Measurements from ENCODE around the gene KCNJ8.

KCNJ8 gene

DNA sequence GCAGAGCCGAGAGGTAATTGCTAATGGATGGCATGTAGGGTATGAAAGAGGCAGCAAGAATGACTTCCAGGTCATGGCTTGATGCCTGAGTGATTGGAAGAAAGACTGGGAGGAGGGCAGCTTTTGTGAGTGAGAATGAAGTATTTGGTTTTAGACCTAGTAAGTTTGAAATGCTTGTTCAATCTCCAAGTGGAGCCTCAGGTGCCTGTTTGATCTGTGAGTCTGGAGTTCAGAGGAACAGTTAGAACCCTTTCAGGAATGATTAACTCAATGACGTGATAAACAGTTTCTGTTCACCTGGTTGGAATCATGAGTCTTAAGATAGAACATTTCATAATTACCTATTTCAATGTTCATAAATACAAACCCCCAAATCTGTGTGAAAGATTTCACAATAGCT, 10.4 kb downstream of the KCNJ8 start:
- no peaks in the 10 kb centered on the region for H3K36me3 Mint-ChIP-seq
- no peak overlapping the region for H3K4me3 Mint-ChIP-seq
- no peak for DNase-seq (ENCODE audit: low spot score in 2 of 2)
- no peaks in the 10 kb centered on the region for H3K4me1 Mint-ChIP-seq
- no peak for ATAC-seq
- no peaks in the 10 kb centered on the region for H3K9me3 Mint-ChIP-seq
- H3K27ac Mint-ChIP-seq = no peak overlapping the region

DNA sequence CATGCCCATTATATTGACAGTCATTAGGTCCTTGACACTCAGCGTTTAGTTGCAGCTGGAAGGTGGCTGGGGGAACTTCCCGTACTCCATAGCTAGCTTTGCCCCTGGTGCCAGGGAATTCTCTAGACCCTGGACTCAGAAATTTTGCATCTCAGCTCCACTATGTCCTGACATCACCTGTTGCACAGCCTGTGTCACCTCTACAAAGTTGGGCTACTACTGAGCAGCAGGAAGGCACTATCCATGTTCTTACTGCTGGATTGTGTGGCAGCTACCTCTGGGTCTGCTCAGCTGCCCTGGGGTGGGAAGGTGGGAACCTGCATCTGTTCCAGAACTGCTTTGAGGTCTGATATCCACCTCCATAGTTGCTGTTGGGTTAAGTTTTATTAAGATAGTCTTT, 11.0 kb downstream of the KCNJ8 start:
- DNase-seq (ENCODE audit: low spot score in 2 of 2) (no peak), ATAC-seq (peak; percentile 42)
- H3K4me1 Mint-ChIP-seq = no peaks in the 10 kb centered on the region

DNA sequence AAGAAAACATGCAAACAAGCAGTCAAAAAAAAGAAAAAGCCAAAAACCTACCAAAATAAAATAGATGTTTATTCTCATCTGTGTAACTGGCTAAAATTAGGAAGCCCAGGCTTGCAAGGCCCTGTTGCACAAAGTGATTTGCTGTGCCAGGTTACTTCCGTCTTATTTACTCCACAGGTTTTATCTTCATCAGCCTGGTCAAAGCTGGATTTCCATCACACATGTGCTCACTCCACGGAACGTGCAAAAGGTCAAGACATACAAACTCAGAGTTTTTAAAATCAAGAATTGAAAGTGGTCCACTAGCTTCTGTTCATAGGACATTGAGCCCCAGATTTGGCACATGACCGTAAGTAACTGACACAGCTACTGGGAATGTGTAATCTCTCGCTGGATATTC, 14.8 kb downstream of the KCNJ8 start:
- ATAC-seq (no peak), DNase-seq (ENCODE audit: low spot score in 2 of 2) (no peak)
- H3K9me3 Mint-ChIP-seq = no peaks in the 10 kb centered on the region
- H3K4me3 Mint-ChIP-seq = no peak overlapping the region
- H3K27ac Mint-ChIP-seq = no peak overlapping the region
- H3K4me1 Mint-ChIP-seq = no peaks in the 10 kb centered on the region
- H3K36me3 Mint-ChIP-seq = no peaks in the 10 kb centered on the region

More for the DNA sequence above, 11.0 kb downstream of the KCNJ8 start:
- no peaks in the 10 kb centered on the region for H3K9me3 Mint-ChIP-seq
- no peak overlapping the region for H3K27ac Mint-ChIP-seq
- no peak overlapping the region for H3K4me3 Mint-ChIP-seq
- H3K36me3 Mint-ChIP-seq = no peaks in the 10 kb centered on the region

DNA sequence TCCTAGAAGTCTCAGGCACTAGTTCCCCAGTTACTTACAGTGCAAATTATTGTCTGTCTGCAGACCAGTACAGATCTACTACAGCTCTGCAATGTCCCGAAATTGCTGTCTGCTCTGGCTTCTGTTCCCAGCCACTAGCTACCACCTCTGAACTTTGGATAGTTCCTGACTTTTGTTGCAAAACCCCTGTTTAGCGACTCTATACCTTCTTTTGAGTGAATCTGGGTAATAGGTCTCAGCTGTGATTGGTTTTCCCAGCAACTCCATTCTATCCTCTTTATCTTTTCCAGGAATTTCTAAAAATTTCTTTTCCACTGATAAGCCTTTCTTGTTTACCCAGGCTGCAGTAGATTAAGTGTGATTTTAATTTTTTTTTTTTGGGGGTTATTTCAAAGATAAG, 16.8 kb downstream of the KCNJ8 start:
- no peak overlapping the region for H3K4me3 Mint-ChIP-seq
- no peak overlapping the region for H3K27ac Mint-ChIP-seq
- no peak for DNase-seq (ENCODE audit: low spot score in 2 of 2)
- no peaks in the 10 kb centered on the region for H3K4me1 Mint-ChIP-seq
- ATAC-seq = no peak
- H3K9me3 Mint-ChIP-seq = no peaks in the 10 kb centered on the region
- no peaks in the 10 kb centered on the region for H3K36me3 Mint-ChIP-seq

DNA sequence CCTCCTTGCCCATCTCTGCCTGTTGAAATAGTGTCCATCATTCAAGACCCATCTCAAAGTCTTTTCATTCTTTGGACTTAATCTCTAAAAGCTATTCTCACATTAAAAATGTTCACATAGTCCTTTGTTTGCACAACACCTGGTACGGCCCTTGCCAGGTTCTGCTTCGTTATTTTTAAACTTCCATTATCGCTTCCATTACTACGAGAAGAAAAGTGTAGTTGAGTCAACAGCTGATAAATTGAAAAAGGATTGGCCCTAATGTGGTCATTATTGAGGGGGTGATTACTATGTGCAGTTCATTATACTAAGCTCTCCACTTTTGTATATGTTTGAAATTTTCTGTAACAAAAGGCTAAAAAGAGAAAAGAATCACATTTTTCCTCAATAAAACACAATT, 17.8 kb downstream of the KCNJ8 start:
- H3K36me3 Mint-ChIP-seq = no peaks in the 10 kb centered on the region
- no peak overlapping the region for H3K4me3 Mint-ChIP-seq
- H3K27ac Mint-ChIP-seq = no peak overlapping the region
- H3K9me3 Mint-ChIP-seq = no peaks in the 10 kb centered on the region
- ATAC-seq = no peak
- DNase-seq (ENCODE audit: low spot score in 2 of 2) = no peak
- no peaks in the 10 kb centered on the region for H3K4me1 Mint-ChIP-seq

DNA sequence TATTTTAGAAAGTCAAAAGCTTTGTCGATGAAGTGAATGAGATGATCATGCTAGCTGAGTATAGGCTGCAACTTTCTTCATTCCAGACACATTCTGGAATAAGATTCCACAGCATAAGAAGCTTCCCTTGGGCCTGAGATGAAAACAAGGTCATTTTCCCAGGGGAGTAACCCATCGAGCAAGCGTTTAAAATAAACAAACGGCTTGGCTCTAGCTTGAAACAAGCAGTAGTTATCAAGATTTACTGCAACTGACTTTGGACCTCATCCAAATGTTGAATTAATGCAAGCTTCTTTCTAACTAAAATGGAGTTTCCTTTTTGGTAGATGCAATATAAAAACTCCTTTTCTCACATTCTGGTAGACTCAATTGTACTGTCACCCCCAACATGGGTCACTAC, 23.0 kb downstream of the KCNJ8 start:
- H3K4me1 Mint-ChIP-seq = no peaks in the 10 kb centered on the region
- H3K36me3 Mint-ChIP-seq = no peaks in the 10 kb centered on the region
- DNase-seq (ENCODE audit: low spot score in 2 of 2) (no peak), ATAC-seq (no peak)
- no peaks in the 10 kb centered on the region for H3K9me3 Mint-ChIP-seq
- H3K4me3 Mint-ChIP-seq = no peak overlapping the region
- no peak overlapping the region for H3K27ac Mint-ChIP-seq

GRCh38 chr12:21745258-21745657, 29.2 kb downstream of the KCNJ8 start:
- Mint-ChIP-seq H3K9me3 (no peaks in the 10 kb centered on the region), H3K27ac (no peak overlapping the region), H3K36me3 (no peaks in the 10 kb centered on the region), H3K4me3 (no peak overlapping the region), H3K4me1 (no peaks in the 10 kb centered on the region)
- DNase-seq (ENCODE audit: low spot score in 2 of 2) = no peak
- no peak for ATAC-seq

DNA sequence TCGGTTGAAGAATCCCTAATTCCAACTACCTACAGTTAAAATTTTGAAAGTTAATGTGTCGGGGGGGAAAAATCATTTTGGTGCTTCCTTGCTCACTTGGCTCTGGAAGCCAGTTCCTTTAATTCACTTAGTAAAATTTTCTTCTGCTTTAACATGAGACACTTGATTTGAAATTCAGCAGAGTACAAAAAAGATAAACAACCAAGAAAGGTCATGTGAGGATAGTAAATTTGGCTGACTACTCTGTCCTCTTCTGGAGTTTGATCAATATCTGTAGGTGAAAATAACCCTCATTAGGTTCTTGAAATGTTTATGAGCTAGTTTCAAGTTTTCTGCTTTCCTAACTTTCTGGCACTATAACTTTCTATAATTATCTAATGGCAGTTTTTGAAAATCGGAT, 43.4 kb downstream of the KCNJ8 start:
- Mint-ChIP-seq H3K9me3 (peaks cover 2% of the 10 kb centered on the region), H3K4me3 (no peak overlapping the region), H3K4me1 (no peaks in the 10 kb centered on the region), H3K27ac (no peak overlapping the region), H3K36me3 (no peaks in the 10 kb centered on the region)
- no peak for ATAC-seq
- DNase-seq (ENCODE audit: low spot score in 2 of 2) = no peak

- no peak for ATAC-seq
- DNase-seq (ENCODE audit: low spot score in 2 of 2) = no peak
- H3K4me3 Mint-ChIP-seq = no peak overlapping the region
- no peaks in the 10 kb centered on the region for H3K9me3 Mint-ChIP-seq
- H3K27ac Mint-ChIP-seq = no peak overlapping the region
- no peaks in the 10 kb centered on the region for H3K36me3 Mint-ChIP-seq
- H3K4me1 Mint-ChIP-seq = no peaks in the 10 kb centered on the region
Observed at GRCh38 chr12:21725731-21726130, 48.8 kb downstream of the KCNJ8 start.

- ATAC-seq (no peak), DNase-seq (ENCODE audit: low spot score in 2 of 2) (no peak)
- H3K9me3 Mint-ChIP-seq = no peaks in the 10 kb centered on the region
- no peak overlapping the region for H3K27ac Mint-ChIP-seq
- H3K4me1 Mint-ChIP-seq = no peaks in the 10 kb centered on the region
- no peaks in the 10 kb centered on the region for H3K36me3 Mint-ChIP-seq
- H3K4me3 Mint-ChIP-seq = no peak overlapping the region
Observed at GRCh38 chr12:21718944-21719650, 55.4 kb downstream of the KCNJ8 start.

- Mint-ChIP-seq H3K4me3 (no peak overlapping the region), H3K27ac (no peak overlapping the region), H3K36me3 (no peaks in the 10 kb centered on the region), H3K4me1 (no peaks in the 10 kb centered on the region), H3K9me3 (no peaks in the 10 kb centered on the region)
- no peak for ATAC-seq
- no peak for DNase-seq (ENCODE audit: low spot score in 2 of 2)
Observed at GRCh38 chr12:21718403-21718802, 56.1 kb downstream of the KCNJ8 start.

DNA sequence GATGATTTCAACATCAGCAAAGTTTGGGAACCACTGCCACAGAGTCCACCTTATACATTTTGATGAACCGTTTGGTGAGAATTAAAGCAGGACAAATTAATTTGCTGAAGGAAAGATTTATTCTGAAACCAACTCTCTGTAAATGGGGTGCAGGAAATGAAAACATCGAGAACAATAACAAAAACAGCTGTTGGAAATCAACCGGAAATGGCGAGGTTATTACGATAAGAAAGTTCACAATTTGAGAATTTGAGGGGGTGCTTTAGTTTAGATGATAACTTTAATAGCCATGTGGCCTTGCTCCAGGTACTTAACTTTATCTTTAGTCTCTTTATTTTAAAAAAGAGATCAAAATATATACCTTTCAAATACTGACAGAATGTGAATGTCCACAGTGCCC, 56.7 kb downstream of the KCNJ8 start:
- Mint-ChIP-seq H3K27ac (no peak overlapping the region), H3K4me1 (no peaks in the 10 kb centered on the region), H3K9me3 (no peaks in the 10 kb centered on the region), H3K4me3 (no peak overlapping the region), H3K36me3 (no peaks in the 10 kb centered on the region)
- ATAC-seq (no peak), DNase-seq (ENCODE audit: low spot score in 2 of 2) (no peak)

- no peak overlapping the region for H3K27ac Mint-ChIP-seq
- ATAC-seq = no peak
- no peaks in the 10 kb centered on the region for H3K36me3 Mint-ChIP-seq
- H3K4me1 Mint-ChIP-seq = no peaks in the 10 kb centered on the region
- H3K9me3 Mint-ChIP-seq = no peaks in the 10 kb centered on the region
- no peak overlapping the region for H3K4me3 Mint-ChIP-seq
- no peak for DNase-seq (ENCODE audit: low spot score in 2 of 2)
Observed at GRCh38 chr12:21715386-21715785, 59.1 kb downstream of the KCNJ8 start.

Measured in stimulated activated effector memory CD8-positive, alpha-beta T cell treated with anti-CD3 and anti-CD28 coated beads, Interleukin-12 subunit alpha, Interleukin-12 subunit beta, amount 100 ng/mL, for 72 hours (primary cell).